ENCODE measurements around the gene CNTRL.

- TF ChIP-seq, protein P1, sequence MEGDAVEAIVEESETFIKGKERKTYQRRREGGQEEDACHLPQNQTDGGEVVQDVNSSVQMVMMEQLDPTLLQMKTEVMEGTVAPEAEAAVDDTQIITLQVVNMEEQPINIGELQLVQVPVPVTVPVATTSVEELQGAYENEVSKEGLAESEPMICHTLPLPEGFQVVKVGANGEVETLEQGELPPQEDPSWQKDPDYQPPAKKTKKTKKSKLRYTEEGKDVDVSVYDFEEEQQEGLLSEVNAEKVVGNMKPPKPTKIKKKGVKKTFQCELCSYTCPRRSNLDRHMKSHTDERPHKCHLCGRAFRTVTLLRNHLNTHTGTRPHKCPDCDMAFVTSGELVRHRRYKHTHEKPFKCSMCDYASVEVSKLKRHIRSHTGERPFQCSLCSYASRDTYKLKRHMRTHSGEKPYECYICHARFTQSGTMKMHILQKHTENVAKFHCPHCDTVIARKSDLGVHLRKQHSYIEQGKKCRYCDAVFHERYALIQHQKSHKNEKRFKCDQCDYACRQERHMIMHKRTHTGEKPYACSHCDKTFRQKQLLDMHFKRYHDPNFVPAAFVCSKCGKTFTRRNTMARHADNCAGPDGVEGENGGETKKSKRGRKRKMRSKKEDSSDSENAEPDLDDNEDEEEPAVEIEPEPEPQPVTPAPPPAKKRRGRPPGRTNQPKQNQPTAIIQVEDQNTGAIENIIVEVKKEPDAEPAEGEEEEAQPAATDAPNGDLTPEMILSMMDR (IDR thresholded peaks at IDR 0.05): no peak
- no peak for TF ChIP-seq POLR2A (IDR thresholded peaks at IDR 0.05)
These were observed 146.4 kb downstream of the CNTRL start for GRCh38 chr9:121220996-121221663.
